ENCODE data around the gene CLEC4A. TPM values are rescaled to one million over a fixed set of nuclear protein-coding genes. Genes with fewer than 3 reads are reported as not detected.
A peak's percentile ranks its signal among the peaks of the same experiment; 100 is the strongest.
"Not testable (repeated sequence)": the region's sequence is repeated elsewhere in the genome, so short reads cannot be mapped to it uniquely, and the experiment has no call there.

CLEC4A gene
- total and polyA plus RNA-seq, 8 donors = 0.32 to 3.3 (median 1.3) TPM; not detected in 1

DNA sequence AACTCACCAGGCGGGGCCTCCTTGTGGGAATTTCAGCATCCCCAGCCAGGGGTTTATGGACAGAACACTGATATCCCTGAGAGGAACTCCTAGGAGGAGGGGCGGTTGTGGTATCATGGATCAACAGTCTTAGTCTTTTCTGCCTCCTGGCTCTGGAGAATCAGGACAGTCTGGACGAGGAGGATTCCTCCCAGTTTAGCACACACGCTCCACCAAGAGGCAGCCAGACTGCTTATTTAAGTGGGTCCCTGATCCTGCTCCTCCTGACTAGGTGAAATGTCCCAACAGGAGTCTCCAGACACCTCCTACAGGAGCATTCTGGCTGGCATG is 23.0 kb downstream of the CLEC4A start:
- no peaks in the 10 kb centered on the region for H3K27me3 ChIP-seq
- intact Hi-C loops (cut with DNase I) = no loop called here
- no peaks in the 10 kb centered on the region for H3K9me3 ChIP-seq
- TF ChIP-seq, protein P1, sequence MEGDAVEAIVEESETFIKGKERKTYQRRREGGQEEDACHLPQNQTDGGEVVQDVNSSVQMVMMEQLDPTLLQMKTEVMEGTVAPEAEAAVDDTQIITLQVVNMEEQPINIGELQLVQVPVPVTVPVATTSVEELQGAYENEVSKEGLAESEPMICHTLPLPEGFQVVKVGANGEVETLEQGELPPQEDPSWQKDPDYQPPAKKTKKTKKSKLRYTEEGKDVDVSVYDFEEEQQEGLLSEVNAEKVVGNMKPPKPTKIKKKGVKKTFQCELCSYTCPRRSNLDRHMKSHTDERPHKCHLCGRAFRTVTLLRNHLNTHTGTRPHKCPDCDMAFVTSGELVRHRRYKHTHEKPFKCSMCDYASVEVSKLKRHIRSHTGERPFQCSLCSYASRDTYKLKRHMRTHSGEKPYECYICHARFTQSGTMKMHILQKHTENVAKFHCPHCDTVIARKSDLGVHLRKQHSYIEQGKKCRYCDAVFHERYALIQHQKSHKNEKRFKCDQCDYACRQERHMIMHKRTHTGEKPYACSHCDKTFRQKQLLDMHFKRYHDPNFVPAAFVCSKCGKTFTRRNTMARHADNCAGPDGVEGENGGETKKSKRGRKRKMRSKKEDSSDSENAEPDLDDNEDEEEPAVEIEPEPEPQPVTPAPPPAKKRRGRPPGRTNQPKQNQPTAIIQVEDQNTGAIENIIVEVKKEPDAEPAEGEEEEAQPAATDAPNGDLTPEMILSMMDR (IDR thresholded peaks at IDR 0.05) = no peak
- ATAC-seq (peak in 1 of 4 donors; percentile 14), FAIRE-seq (no peak), DNase-seq (no peak)
- WGBS, 2 donors = 59 to 64% methylated on average over 4 of the region's 4 CpGs
- no peaks in the 10 kb centered on the region for H3K36me3 ChIP-seq
- no peak overlapping the region for H3K4me3 ChIP-seq
- no peaks in the 10 kb centered on the region for H3K4me1 ChIP-seq
- H3K27ac ChIP-seq = no peak overlapping the region

DNA sequence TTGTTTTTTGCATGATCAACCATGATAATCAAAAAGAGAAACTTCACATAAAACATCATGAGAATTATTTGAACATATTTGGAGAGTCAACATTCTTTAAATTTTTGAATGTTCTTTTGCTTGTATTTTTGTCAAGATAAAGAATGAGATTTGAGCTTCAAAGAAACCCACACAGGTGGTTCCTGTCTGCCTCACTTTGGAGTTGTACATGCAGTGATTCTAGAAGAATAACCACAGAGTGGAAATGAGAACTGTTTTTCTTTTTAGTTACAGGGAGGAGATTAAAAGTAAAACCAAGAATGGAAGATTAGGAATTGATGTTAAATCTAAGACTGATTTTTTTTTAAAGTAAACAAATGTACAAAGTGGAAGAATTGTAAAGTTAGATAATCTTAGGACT is 31.1 kb downstream of the CLEC4A start:
- FAIRE-seq (no peak), ATAC-seq (no peak), DNase-seq (no peak)
- H3K36me3 ChIP-seq = no peaks in the 10 kb centered on the region
- no peak overlapping the region for H3K4me3 ChIP-seq
- TF ChIP-seq, protein P1 (IDR thresholded peaks at IDR 0.05) = no peak
- H3K27ac ChIP-seq = no peak overlapping the region
- H3K27me3 ChIP-seq = no peaks in the 10 kb centered on the region
- peaks cover 0 to 3% (median 0%) of the 10 kb centered on the region in 3 donors for H3K4me1 ChIP-seq
- intact Hi-C loops (cut with DNase I) = no loop called here
- no peaks in the 10 kb centered on the region for H3K9me3 ChIP-seq

GRCh38 chr12:8156416-8156815 is 33.0 kb downstream of the CLEC4A start:
- 86 to 87% methylated on average over 2 of the region's 2 CpGs for WGBS, 2 donors
- DNase-seq (no peak), ATAC-seq (no peak), FAIRE-seq (no peak)
- Histone ChIP-seq H3K4me1 (peaks cover 0 to 3% (median 0%) of the 10 kb centered on the region in 3 donors), H3K27ac (no peak overlapping the region), H3K36me3 (no peaks in the 10 kb centered on the region), H3K4me3 (no peak overlapping the region), H3K27me3 (no peaks in the 10 kb centered on the region), H3K9me3 (no peaks in the 10 kb centered on the region)
- TF ChIP-seq, protein P1 (IDR thresholded peaks at IDR 0.05) = no peak
- intact Hi-C loops (cut with DNase I) = no loop called here

DNA sequence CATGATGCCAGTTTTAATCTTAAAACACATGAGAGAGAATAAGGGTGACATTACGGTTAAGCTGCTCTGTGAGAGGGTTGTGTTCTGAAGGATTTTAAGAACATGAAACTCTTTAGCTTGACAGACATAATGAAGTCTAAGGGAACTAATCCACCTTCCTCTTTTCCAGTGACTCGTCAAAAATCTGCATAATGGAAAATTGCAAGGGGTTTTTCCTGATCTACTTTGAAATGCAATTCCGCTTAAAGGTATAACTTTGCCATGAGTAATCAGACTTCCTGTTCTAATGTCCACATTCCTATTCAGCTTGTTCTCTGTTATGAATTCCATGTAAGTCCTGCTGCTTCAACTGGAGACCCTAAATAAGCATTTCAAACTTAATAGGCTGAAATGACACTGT is 33.4 kb downstream of the CLEC4A start, which contains the start of gene ZNF705A:
TSS of gene ZNF705A (plus strand) at position 171 of the 400 bp plus-strand sequence. CDS start 15,611 bp downstream, outside the sequence.
- Histone ChIP-seq H3K9me3 (no peaks in the 10 kb centered on the region), H3K36me3 (no peaks in the 10 kb centered on the region), H3K4me3 (no peak within 1 kb of the TSS), H3K4me1 (peaks cover 0 to 3% (median 0%) of the 10 kb centered on the region in 3 donors), H3K27me3 (no peaks in the 10 kb centered on the region), H3K27ac (peak within 1 kb of the TSS in 1 of 4 donors; percentile 42)
- FAIRE-seq = no peak
- ATAC-seq = peak in 2 of 4 donors; percentile 17 to 22
- intact Hi-C loops (cut with DNase I) = no loop called here
- DNase-seq = no peak
- WGBS, 2 donors = 72 to 76% methylated on average over 3 of the region's 3 CpGs
- TF ChIP-seq, protein P1 (IDR thresholded peaks at IDR 0.05) = no peak

DNA sequence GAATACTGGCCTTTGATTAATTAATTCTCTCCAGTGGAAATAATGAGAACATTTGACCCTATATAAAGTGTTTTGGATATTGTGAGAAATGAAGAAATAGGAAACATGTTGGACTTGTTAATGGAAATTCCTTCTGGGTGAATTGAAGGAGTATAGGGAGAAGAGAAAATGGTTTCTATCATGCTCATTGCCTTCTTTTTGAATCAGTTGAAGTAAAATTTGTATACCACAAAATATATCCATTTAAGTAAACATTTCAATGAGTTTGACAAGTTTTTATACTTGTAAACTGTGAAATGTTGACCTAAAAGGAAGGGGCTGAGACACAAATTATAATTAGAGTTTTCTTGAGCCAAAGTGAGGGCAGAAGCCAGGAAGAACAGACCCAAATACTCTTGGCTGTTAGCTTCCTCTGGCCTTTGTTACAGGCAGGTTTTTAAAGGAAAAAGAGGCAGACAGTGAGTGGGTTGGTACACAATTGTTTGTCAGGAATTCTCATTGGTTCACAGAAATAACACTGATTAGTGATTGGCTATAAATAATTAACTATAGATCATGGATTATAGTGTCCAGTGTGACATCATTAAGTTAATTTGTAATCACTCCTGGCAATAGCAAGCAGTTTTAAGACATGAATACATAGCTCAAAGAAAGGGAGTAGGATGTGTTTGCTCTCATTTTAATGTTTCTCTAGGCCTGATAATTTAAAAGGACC is 34.2 kb downstream of the CLEC4A start:
- peak overlapping the region in 1 of 4 donors; percentile 42 for H3K27ac ChIP-seq
- FAIRE-seq = no peak

GRCh38 chr12:8172911-8173310 is 49.5 kb downstream of the CLEC4A start:
- H3K27me3 ChIP-seq; H3K27ac ChIP-seq; H3K9me3 ChIP-seq; intact Hi-C loops (cut with DNase I); FAIRE-seq; DNase-seq; H3K4me3 ChIP-seq; H3K36me3 ChIP-seq; H3K4me1 ChIP-seq; ATAC-seq: not testable (repeated sequence)
- WGBS, 2 donors = 89 to 94% methylated on average over 2 of the region's 2 CpGs

More for the DNA sequence above, 34.2 kb downstream of the CLEC4A start:
- DNase-seq (no peak), ATAC-seq (peak; percentile 29 to 72 (median 57))
- Histone ChIP-seq H3K4me1 (peaks cover 0 to 3% (median 0%) of the 10 kb centered on the region in 3 donors), H3K27me3 (no peaks in the 10 kb centered on the region), H3K4me3 (no peak overlapping the region), H3K36me3 (no peaks in the 10 kb centered on the region), H3K9me3 (no peaks in the 10 kb centered on the region)
- intact Hi-C loops (cut with DNase I) = no loop called here
- TF ChIP-seq, protein P1 (IDR thresholded peaks at IDR 0.05) = no peak
